Measurements from ENCODE around the gene KLHDC7A. TPM values are rescaled to one million over a fixed set of nuclear protein-coding genes. Genes with fewer than 3 reads are reported as not detected.
"Not testable (repeated sequence)": the region's sequence is repeated elsewhere in the genome, so short reads cannot be mapped to it uniquely, and the experiment has no call there.

The KLHDC7A gene
- total RNA-seq (2014; rRNA removed; shearing (Covaris generic)): not detected in 2 replicates

- DNase-seq (ENCODE audit: low read depth): peak; percentile 19
Observed at GRCh38 chr1:18480315-18481189, at the start of gene KLHDC7A. TSS of gene KLHDC7A (plus strand) at chr1:18480930. CDS start at chr1:18480982, 52 bp downstream.

DNA sequence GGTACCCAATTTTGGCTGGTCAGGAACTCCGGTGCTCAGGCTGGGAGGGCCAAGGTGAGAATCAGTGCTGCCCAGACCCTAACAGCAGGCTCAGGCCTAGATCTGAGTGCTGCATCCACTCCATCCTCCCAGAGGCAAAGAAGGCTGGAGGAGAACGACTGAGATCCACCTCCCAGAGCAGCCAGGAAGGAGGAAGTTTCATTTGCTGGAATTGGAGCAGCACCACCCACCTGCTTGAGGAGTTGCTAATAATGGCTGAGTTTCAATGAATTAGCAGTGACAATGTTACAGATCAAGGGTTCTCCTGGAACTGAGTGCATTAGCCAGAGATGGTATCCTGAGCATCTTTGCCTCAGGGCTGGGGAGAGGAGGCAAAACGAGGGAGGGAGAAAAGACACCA, 46.7 kb upstream of the KLHDC7A start:
- no peak for DNase-seq (ENCODE audit: low read depth)

GRCh38 chr1:18440385-18441226, 40.1 kb upstream of the KLHDC7A start:
- DNase-seq (ENCODE audit: low read depth): no peak

GRCh38 chr1:18443587-18444520, 36.9 kb upstream of the KLHDC7A start:
- DNase-seq (ENCODE audit: low read depth): no peak

DNA sequence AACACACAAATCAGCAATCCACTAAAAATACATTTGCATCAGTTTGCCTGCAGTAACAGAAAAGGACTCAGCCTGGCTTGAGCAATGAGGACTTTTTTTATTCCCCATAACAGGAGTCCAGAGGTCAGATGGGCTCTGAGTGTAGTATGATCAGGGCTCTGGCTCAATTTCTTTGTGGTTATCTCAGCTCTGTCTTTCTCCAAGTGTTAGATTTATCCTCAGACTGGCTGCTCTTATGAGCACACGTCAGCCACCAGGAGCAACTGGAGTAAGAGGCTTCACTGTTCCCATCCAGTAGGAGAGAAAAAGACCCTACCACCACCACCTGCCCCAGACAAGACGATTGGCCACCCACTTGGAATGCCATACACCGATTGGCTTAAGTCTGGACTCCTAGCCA, 36.2 kb upstream of the KLHDC7A start:
- DNase-seq (ENCODE audit: low read depth): no peak

DNA sequence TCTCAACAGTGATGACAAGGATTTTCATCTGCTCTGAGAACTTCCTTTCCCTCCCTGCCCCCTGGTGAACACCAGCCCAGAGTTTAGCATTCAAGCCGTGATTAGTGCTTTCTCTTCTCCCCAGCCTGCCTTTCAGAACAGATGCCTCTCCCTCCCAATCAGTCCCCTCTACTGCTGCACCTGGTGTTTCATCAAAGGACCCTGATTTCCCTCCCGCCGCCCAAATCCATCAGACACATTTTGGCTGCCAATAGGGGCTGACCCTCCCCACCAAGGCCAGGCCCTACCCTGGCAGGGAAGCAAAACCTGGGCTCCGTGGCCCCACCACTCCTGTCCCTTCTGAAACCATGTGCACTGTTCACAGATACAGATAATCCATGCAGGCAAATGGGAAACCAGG, 34.0 kb upstream of the KLHDC7A start:
- no peak for DNase-seq (ENCODE audit: low read depth)

GRCh38 chr1:18447509-18448220, 33.1 kb upstream of the KLHDC7A start:
- DNase-seq (ENCODE audit: low read depth): no peak

GRCh38 chr1:18448889-18449288, 31.8 kb upstream of the KLHDC7A start:
- no peak for DNase-seq (ENCODE audit: low read depth)

DNA sequence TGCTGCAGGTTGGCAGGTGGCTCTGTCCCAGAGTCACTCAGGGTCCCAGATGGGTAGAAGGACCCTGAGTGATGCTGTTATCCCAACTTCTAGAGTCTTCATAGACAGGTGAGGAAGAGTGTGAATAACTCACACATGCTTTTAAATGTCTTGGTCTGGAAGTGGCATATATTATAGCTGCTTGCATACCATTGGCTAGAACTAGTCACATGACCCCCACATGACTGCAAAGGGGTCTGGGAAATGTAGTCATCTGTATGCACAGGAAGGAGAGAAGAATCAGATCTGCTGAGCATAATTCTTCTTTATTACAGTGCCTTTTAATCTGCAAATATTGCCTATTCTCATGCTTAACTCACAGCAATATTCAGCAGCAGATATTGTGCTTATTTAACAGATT, 28.2 kb upstream of the KLHDC7A start:
- DNase-seq (ENCODE audit: low read depth): peak; percentile 31

- no peak for DNase-seq (ENCODE audit: low read depth)
Observed at GRCh38 chr1:18458133-18459092, 22.3 kb upstream of the KLHDC7A start.

GRCh38 chr1:18461656-18462055, 19.1 kb upstream of the KLHDC7A start:
- no peak for DNase-seq (ENCODE audit: low read depth)

GRCh38 chr1:18462517-18462916, 18.2 kb upstream of the KLHDC7A start:
- not testable (repeated sequence) for DNase-seq (ENCODE audit: low read depth)

- DNase-seq (ENCODE audit: low read depth): no peak
Observed at GRCh38 chr1:18463063-18463462, 17.7 kb upstream of the KLHDC7A start.

- no peak for DNase-seq (ENCODE audit: low read depth)
Observed at GRCh38 chr1:18463984-18464664, 16.6 kb upstream of the KLHDC7A start.

DNA sequence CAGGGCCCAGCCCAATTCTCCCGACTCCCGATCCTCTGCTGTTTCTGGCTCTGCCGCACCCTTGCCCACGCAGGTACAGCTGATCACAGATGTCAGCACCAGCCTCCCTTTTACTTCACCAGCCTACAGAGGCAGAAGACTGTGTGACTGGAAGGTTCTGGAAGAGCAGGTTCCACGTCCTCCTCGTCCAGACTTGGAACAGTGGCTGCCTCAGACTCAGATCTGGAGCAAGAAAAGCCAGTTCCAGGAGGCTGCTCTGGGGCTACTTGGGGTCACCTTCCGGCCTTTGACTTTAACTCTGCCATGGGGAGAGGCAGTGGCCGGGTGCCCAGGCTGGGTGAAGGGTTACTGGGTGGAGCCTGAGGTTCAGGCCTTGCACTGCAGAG, 16.1 kb upstream of the KLHDC7A start:
- no peak for DNase-seq (ENCODE audit: low read depth)

- DNase-seq (ENCODE audit: low read depth): no peak
Observed at GRCh38 chr1:18466676-18467075, 14.1 kb upstream of the KLHDC7A start.

GRCh38 chr1:18468570-18468969, 12.2 kb upstream of the KLHDC7A start:
- no peak for DNase-seq (ENCODE audit: low read depth)

DNA sequence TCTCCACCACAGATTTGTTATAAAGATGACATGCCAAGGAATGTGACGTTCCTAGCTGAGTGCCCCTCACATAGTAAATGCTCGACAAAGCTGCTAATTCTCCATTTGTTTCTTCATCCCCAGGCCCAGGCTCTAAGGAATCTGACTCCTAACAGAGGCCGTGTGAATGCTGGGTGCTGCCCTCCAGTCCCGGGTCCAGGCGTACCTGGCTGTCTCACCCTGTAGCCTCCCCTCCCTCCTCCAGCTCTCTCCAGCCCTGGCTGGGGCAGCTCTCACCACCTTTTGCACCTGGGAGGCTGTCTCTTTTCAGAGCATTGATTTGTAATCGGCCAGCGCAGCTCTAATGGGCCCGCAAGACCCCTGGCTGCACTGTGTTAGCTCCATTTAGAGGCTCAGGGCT, 11.2 kb upstream of the KLHDC7A start:
- no peak for DNase-seq (ENCODE audit: low read depth)

DNA sequence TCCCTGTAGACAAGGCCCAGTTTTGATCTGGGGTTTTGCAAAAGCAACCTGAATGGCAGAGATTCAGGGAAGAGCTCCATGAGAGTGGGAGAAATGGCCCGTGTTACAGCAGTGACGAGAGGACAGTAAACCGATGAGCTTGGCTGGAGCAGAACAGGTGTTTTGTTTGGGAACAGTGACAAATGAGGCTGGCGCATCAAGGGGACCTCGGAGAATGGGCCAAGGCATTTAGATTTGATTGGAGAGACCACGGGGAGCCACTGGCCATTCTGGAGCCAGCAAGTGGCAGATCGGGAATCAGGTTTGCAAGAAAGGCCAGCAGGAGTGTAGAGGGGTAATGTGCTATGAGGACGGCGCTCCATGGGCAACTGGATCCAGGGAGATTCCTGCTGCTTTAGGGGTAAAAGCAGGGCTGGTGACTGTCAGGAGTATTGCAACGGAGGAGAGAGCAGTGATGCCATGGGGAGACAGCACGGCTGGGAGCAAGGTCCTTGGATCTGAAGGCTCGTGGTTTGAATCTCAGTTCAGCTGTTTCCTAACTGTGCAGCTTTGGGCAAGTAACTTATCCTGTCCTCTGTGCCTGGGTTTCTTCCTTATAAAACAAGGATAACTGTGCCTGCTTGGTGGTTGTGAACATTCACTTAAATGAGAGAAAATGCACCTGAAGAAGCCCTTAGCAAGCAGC, 9.9 kb upstream of the KLHDC7A start:
- no peak for DNase-seq (ENCODE audit: low read depth)

All from RPMI7951 (cell line).